ENCODE results near the gene CDC42EP3. TPM values are rescaled to one million over a fixed set of nuclear protein-coding genes. Genes with fewer than 3 reads are reported as not detected.

The CDC42EP3 gene, protein sequence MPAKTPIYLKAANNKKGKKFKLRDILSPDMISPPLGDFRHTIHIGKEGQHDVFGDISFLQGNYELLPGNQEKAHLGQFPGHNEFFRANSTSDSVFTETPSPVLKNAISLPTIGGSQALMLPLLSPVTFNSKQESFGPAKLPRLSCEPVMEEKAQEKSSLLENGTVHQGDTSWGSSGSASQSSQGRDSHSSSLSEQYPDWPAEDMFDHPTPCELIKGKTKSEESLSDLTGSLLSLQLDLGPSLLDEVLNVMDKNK
- total RNA-seq (2014; rRNA removed; shearing (Covaris generic)): 33.6 and 50.8 TPM in 2 replicates

DNA sequence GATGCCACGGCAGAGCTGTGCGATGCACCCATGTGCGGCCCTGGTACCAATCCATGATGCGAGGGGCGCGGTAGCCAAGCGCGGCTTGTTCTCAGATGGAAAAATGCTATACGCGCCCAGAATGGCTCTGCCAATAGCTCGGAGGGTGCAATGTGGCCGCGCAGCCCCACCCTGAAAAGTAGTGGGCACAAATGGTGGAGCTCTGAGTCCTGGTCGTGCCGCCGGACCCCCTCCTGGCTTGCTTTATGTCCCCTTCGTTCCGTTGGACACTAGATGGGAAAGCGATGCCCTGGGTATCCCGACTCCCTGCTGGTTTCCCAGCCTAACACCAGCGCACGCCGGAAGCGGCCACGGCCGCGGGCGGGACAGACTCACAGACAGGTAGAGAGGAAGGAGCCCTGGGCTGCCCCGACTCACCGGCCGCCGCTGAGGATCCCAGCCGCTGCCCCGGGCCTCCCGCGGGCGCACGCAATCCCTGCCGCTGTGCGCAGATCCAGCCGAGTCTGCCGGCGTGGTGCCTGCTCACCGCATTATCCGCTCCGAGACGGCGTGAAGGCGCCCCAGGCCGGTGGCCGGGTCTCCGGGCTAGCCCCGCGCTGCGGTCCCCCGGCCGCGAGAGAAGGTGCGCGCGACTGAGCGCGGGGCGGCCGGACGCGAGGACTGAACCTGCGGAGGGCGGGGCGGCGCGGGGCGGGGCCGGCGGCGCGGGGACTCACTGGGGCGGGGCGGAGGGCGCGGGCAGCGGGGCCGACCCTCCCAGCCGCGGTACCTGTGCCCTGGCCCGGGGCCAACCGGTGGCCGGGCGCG is at the start of gene CDC42EP3:
Gene CDC42EP3, minus strand, starts transcription at position 634 of the 807 bp plus-strand sequence. CDS start 25,055 bp downstream, outside the sequence.
- no peaks in the 10 kb centered on the region for H3K27me3 ChIP-seq (replicated peaks)
- peak within 1 kb of the TSS; percentile 68 for H3K27ac ChIP-seq
- DNase-seq (ENCODE audit: low read depth in 1 of 2, low spot score in 2 of 2): peak; percentile 57 to 73
- peak within 1 kb of the TSS; percentile 96 for H3K4me3 ChIP-seq
- H3K36me3 ChIP-seq: peaks cover 51% of the 10 kb centered on the region
- H3K4me1 ChIP-seq (replicated peaks): peaks cover 45% of the 10 kb centered on the region
- 0 out of 2 replicates have a peak, but pooled peaks cover 5% of the 10 kb centered on the region for H3K9me3 ChIP-seq (replicated peaks)

DNA sequence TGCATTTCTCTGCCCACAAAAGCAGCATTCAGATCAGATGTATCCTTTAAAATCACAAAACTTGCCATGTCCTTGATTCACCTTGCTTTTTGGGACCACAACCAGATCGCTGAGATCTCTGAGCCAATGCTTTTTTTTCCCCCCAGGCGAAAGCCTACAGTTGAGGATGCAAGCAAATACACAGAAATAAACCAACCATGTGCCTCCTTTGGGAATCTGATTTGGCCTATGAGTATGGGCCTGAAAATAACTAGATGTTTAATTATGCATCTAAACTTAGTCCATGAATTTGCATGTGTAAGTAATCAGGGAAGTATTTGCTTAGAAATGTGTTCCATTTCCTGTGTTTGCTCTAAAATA is 49.7 kb upstream of the CDC42EP3 start:
- Histone ChIP-seq H3K4me1 (replicated peaks) (0 out of 2 replicates have a peak, but pooled peaks cover 7% of the 10 kb centered on the region), H3K9me3 (replicated peaks) (no peaks in the 10 kb centered on the region), H3K27ac (no peak overlapping the region), H3K4me3 (no peak overlapping the region), H3K36me3 (no peaks in the 10 kb centered on the region), H3K27me3 (replicated peaks) (no peaks in the 10 kb centered on the region)
- no peak for DNase-seq (ENCODE audit: low read depth in 1 of 2, low spot score in 2 of 2)

DNA sequence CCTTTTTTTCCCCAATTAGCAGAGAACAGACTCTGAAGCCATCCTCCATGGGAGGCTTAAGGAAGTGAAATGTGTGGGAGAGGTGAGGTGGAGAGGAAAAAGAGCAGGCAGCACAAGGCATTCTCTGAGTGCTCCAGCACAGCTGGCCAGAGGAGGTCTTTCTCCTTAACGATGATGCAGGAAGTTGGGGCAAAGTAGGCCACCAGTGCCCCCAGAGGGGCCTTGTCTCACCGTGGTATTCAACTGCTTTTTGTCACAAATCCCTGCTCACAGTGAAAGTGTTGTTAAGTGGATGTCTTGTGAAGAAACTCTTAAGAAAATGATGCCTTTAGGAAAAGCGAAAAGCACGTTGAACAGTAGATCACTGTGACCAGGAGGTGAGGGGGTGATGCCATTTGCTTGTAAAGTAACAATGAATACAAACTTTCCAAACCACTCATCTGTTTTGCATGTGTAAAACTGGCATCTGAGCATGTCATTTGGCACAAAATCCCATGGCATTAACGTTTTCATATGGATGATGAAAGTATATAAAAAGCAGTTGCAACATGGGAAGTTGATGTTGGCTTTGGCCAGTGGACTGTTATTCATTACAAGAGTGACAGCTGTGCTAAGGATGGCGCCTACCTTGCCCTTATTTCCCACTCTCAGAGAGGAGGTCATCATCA is 49.2 kb upstream of the CDC42EP3 start:
- Histone ChIP-seq H3K4me3 (no peak overlapping the region), H3K27me3 (replicated peaks) (no peaks in the 10 kb centered on the region), H3K27ac (no peak overlapping the region), H3K36me3 (no peaks in the 10 kb centered on the region), H3K4me1 (replicated peaks) (0 out of 2 replicates have a peak, but pooled peaks cover 7% of the 10 kb centered on the region), H3K9me3 (replicated peaks) (no peaks in the 10 kb centered on the region)
- DNase-seq (ENCODE audit: low read depth in 1 of 2, low spot score in 2 of 2): no peak

DNA sequence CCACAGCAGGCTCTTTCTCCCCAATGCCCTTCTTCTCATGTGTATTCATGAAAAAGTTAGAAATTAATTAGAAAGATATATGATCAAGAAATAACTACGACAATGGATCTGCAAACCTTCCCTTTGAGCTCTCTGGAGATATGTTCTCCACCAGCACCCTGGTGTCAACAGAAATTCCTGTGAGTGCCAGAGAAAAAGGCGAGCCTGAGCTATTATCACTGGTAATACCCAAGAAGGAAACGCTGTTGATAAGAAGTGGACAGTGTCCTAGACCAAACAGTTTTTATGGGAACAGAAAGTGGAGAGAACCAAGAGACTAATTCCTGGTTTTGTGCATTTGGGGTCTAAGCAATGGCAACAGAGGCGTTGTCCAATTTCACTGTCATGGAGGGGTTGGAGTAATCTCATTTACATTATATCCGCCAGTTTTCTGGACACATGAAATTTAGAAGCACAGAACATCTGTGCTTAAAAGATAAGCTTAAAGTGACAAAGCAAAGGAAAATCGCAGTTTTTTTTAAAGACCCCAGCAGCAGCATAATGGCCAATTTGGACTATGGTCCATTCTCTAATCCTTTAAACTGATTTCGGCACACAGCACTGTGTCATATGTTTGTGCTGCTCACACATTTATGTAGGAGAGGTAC is 47.2 kb upstream of the CDC42EP3 start:
- Histone ChIP-seq H3K4me1 (replicated peaks) (peaks cover 14% of the 10 kb centered on the region), H3K4me3 (no peak overlapping the region), H3K9me3 (replicated peaks) (no peaks in the 10 kb centered on the region; the same call in 1 of the 2 replicates), H3K36me3 (no peaks in the 10 kb centered on the region), H3K27ac (no peak overlapping the region), H3K27me3 (replicated peaks) (no peaks in the 10 kb centered on the region)
- DNase-seq (ENCODE audit: low read depth in 1 of 2, low spot score in 2 of 2): no peak

DNA sequence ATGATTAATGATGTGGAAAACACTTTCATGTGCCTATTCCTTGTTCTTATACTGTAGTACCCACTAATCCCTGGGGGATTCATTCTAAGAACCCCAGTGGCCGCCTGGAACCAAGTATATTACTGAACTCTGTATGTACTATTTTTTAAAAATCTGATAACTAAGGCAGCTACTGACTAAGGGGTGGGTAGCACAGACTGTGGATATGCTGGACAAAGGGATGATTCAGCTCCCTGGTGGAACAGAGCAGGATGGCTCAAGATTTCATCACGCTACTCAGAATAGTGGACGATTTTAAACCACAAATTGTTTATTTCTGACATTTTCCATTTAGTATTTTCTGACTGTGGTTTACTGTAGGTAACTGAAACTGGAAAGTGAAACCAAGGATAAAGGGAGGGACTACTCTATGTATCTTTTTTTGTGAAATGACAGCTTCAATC is 41.8 kb upstream of the CDC42EP3 start:
- H3K9me3 ChIP-seq (replicated peaks): no peaks in the 10 kb centered on the region; the same call in 1 of the 2 replicates
- H3K4me3 ChIP-seq: no peak overlapping the region
- H3K36me3 ChIP-seq: no peaks in the 10 kb centered on the region
- H3K27me3 ChIP-seq (replicated peaks): no peaks in the 10 kb centered on the region
- DNase-seq (ENCODE audit: low read depth in 1 of 2, low spot score in 2 of 2): peak; percentile 79 to 86
- peak overlapping the region; percentile 86 for H3K27ac ChIP-seq
- H3K4me1 ChIP-seq (replicated peaks): peaks cover 45% of the 10 kb centered on the region

DNA sequence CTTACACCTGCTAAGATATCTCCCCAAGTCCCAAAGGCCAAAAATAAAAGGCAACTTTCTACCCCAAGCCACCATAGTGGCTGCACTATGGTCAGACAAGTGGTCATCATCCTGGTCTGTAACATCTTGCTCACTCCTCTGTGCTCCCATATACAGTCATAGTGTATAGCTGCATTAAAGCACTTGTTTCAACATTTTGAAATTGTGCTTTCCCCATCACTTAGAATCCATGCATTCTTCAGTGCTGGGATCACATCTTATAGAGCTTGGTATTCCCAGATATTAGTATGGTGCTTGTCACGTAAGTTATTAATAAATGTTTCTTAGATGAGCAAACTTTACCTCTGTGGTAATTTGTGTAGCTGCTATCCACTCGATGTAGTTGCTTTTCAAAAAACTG is 40.4 kb upstream of the CDC42EP3 start:
- no peak for DNase-seq (ENCODE audit: low read depth in 1 of 2, low spot score in 2 of 2)
- Histone ChIP-seq H3K4me1 (replicated peaks) (peaks cover 54% of the 10 kb centered on the region), H3K4me3 (no peak overlapping the region), H3K9me3 (replicated peaks) (no peaks in the 10 kb centered on the region; the same call in 1 of the 2 replicates), H3K36me3 (no peaks in the 10 kb centered on the region), H3K27ac (peak overlapping the region; percentile 86), H3K27me3 (replicated peaks) (no peaks in the 10 kb centered on the region)

DNA sequence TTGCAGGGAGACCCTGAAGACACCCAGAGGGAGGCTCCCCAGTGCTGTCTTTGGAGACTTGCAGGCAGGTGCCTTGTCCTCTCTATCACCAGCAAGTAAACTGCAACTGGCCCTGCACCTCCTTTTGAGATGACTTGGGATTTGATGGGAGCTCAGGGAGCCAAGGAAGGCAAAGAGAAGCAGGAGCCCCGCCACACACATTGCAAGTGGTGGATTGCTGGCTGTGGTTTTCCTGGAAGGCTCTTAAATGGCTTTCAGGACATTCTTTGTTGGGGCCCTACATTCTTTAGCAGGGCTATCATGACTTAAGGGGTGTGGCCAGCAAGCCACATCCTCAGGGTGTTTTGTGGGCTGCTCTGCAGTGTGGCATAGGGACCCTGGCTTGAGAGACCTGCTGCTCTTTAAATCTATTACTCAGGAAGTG is 39.9 kb upstream of the CDC42EP3 start:
- H3K4me3 ChIP-seq: no peak overlapping the region
- peak; percentile 95 for DNase-seq (ENCODE audit: low read depth in 1 of 2, low spot score in 2 of 2)
- no peaks in the 10 kb centered on the region for H3K27me3 ChIP-seq (replicated peaks)
- peaks cover 59% of the 10 kb centered on the region for H3K4me1 ChIP-seq (replicated peaks)
- H3K27ac ChIP-seq: peak overlapping the region; percentile 86
- H3K9me3 ChIP-seq (replicated peaks): no peaks in the 10 kb centered on the region; the same call in 1 of the 2 replicates
- H3K36me3 ChIP-seq: no peaks in the 10 kb centered on the region

DNA sequence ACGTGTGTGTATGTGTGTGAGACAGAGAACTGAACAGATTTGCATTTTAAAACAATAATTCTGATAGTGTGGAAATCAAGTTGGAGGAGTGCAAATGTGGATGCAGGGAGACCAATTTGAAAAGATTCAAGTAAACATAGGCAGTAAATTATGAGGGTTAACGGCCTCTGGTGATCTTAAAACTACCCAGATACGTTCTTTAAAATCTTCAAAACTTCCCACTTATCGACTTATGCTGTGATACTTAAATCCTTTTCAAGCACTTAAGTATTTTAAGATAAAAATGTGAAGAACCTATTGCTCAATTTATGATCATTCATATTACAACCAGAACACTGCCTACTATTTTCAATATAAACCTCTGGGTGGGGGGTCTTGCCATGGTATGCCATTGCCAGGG is 37.7 kb upstream of the CDC42EP3 start:
- Histone ChIP-seq H3K27me3 (replicated peaks) (no peaks in the 10 kb centered on the region), H3K4me3 (no peak overlapping the region), H3K27ac (no peak overlapping the region), H3K4me1 (replicated peaks) (peaks cover 75% of the 10 kb centered on the region), H3K9me3 (replicated peaks) (no peaks in the 10 kb centered on the region), H3K36me3 (no peaks in the 10 kb centered on the region)
- no peak for DNase-seq (ENCODE audit: low read depth in 1 of 2, low spot score in 2 of 2)

DNA sequence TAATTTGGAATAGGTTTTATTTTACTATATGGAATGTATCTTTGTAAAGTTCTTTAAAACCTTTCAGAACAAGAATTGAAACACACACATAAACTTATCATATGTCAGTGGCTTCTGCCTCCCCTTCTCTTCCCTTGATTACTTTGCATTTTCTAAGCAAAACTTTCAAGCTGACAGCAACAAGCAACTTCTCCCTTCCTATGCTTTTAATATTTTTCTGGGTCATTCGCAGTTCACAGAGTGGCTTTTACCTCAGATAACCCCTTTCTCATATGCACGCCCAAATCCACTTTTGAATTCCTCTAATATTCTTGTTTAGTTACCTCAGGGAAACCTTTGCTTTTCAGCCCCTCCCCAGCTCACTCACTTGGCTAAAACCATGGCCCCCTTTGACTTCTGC is 36.7 kb upstream of the CDC42EP3 start:
- Histone ChIP-seq H3K4me3 (no peak overlapping the region), H3K27ac (no peak overlapping the region), H3K36me3 (no peaks in the 10 kb centered on the region), H3K9me3 (replicated peaks) (no peaks in the 10 kb centered on the region), H3K27me3 (replicated peaks) (no peaks in the 10 kb centered on the region), H3K4me1 (replicated peaks) (peaks cover 66% of the 10 kb centered on the region)
- DNase-seq (ENCODE audit: low read depth in 1 of 2, low spot score in 2 of 2): no peak

DNA sequence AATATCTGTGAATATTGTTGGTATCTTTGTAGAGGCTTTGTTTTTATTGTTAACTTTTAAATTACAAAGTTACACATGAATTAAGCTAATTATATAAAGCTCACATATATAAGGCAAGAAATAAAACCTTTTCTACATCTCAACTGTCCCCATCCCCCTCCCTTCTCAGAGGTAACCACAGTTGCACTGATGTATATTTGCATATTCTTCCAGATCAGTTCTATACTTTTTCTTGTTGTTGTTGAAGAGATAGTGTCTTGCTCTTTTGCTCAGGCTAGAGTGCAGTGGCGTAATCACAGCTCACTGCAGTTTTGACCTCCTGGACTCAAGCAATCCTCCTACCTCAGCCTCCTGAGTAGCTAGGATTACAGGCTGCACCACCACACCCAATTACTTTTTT is 36.0 kb upstream of the CDC42EP3 start:
- Histone ChIP-seq H3K9me3 (replicated peaks) (no peaks in the 10 kb centered on the region), H3K4me1 (replicated peaks) (peaks cover 58% of the 10 kb centered on the region), H3K36me3 (no peaks in the 10 kb centered on the region), H3K27ac (no peak overlapping the region), H3K4me3 (no peak overlapping the region), H3K27me3 (replicated peaks) (no peaks in the 10 kb centered on the region)
- DNase-seq (ENCODE audit: low read depth in 1 of 2, low spot score in 2 of 2): no peak

DNA sequence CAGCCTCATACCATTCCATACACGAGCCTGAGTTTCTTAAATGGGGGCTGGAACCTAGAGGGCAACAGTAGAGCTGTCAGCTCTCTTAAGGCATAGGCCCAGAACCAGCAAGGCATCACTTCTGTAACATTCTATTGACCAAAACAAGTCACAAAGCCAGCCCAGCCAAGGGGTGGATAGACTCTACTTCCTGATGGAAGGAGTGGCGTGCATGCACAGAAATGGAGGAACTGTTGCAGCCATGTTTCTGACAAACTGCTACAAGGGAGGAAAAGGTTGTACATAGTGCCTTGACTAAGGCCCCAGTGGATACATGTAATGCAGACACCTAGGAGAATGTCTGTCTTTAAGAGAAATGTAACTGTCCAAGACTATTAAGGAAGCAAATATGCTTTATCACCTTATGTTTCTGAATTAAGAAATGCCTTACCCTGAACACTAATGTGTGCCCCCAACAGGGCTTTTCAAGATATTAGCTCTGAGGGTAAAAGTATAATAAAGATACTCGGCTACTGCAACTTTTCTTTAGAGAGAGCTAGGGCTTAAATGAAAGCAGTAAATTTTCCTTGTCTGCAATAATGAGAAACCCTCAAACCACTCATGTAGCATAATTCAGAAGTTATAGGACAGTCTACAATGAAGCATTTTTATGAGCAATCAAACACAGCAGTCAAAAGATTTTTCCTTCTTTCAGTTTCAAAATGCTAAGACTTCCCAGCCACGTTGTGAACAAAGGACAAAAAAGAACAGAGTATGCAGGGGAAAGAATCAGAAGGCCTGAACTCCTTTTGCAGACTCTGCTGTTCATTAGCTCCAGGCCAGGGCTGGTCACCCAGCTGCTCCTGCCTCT is 35.1 kb upstream of the CDC42EP3 start:
- peak in 1 of 2 experiments; percentile 18 for DNase-seq (ENCODE audit: low read depth in 1 of 2, low spot score in 2 of 2)
- Histone ChIP-seq H3K4me1 (replicated peaks) (peaks cover 50% of the 10 kb centered on the region), H3K4me3 (no peak overlapping the region), H3K27ac (peak overlapping the region; percentile 10), H3K9me3 (replicated peaks) (no peaks in the 10 kb centered on the region), H3K27me3 (replicated peaks) (no peaks in the 10 kb centered on the region), H3K36me3 (no peaks in the 10 kb centered on the region)

DNA sequence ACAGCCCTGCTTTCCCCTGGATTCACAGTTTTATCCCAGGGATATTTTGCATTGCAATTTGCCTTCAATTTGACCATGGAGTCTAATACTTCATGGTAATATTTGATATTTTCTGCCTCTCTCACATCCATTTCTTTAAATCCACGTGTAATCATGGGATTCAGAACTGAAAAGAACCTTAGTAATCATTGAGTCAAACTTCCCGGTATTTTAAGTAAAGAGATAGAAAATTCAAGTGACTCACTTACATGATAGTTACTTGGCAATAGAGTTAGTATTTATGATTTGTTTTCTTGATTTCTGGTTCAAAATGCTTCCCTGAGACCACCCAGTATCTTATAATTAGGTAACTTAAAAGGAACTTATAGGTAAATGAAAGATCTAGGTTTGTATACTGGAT is 33.7 kb upstream of the CDC42EP3 start:
- Histone ChIP-seq H3K9me3 (replicated peaks) (no peaks in the 10 kb centered on the region), H3K27ac (no peak overlapping the region), H3K4me1 (replicated peaks) (peaks cover 39% of the 10 kb centered on the region), H3K4me3 (no peak overlapping the region), H3K27me3 (replicated peaks) (no peaks in the 10 kb centered on the region), H3K36me3 (peaks cover under 1% of the 10 kb centered on the region; the same call in 1 of the 2 replicates)
- no peak for DNase-seq (ENCODE audit: low read depth in 1 of 2, low spot score in 2 of 2)
